HG03039 (cell line): ENCODE results near the gene GLYATL1.
A peak's percentile ranks its signal among the peaks of the same experiment; 100 is the strongest.

ENCODE experiments used
- ATAC-seq: cut with Tn5 transposase; IDR thresholded peaks from one replicate; pipeline ENCODE4 v1.9.1; 2021; ENCODE audit warnings: mild to moderate bottlenecking, moderate library complexity; ENCODE audit not compliant: unreplicated experiment

GLYATL1 gene

DNA sequence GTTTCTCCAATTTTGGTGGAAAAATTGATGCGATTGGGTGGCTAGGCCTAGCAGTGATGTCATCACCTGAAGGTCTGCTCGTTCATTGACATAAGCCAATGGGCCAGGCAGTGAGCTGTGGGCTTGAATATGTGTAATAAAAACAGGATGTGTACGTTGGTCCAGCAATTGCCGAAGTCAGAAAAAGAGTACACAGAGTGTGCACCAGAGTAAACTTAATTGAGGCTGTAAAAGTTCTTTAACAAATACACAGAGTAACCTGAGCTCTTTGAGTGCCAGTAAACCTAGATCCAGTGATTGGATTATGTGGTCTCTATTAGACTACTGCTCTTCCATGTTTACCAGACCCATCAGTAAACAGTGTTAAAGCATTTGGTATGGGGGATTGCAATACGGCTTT is 13.0 kb upstream of the GLYATL1 start:
- no peak for ATAC-seq

DNA sequence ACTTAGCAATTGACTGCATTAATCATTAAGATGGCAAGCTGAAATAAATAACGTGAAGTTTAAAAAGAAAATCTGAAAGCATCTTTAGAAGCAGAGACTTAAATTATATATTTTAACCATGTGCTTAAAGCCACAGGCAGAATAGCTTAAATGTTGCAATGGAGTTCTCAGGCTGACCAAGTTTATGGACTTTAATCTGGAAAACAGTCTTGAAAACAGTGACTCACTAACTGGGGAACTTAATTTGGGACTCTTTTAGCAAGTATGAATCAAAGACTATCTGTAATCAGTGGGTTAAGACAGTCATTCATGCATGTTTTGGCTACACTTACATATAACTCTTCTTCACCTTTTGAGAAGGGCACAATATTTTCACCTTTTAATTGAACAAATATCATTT is 12.6 kb upstream of the GLYATL1 start:
- ATAC-seq = no peak

DNA sequence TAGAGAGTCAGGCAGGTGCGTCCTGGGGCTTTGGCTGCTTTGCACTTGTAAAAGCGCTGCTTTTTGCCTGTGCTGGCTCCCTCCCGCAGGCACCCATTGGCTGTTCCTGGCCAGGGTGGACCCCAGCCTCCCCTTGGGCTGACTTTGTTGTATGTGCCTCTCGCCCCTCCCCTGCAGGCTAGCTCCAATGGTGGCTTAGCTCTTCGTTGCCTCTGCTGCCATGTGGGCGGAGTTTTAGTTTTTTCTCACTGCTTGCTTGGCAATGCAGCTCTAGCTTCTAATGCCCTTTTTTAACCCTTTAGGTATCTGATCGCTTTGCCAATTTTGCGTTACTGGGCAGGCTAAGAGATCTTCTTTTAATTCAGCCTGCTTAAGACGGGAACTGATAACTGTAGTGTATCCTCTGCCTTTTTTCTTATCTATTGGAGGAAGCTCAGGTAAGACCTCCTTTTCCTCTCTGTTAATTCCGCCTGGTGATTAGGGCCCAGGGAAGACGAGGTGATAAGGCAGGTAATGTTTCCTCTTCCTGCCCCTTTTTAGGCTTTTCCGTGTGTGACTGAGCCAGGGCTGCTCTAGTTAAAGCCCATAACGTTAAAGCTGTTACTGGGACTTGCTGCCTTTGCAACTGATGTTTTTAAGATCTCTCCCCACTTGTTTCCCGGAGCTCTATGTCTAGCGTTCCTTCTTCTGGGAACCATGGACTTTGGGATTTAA is 11.7 kb upstream of the GLYATL1 start:
- ATAC-seq = no peak

DNA sequence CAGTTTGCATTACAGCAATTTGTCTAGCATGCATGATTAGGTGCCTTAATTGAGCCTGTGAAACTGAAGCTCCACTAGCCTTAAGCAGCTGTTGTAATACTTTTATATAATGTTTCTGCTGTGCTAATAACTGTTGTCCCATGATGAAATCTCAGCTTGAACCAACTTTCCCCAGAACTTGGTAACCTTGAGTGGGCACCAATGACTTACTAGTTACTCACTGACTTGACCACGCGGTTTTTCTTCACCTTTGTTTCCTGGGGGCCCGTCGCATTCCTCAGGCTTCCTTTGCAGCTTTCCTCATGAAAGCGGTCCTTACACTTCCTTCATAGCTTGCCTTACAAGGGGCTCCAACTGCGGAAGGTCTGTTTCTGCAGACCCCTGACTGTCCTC is 11.2 kb upstream of the GLYATL1 start:
- ATAC-seq = no peak

DNA sequence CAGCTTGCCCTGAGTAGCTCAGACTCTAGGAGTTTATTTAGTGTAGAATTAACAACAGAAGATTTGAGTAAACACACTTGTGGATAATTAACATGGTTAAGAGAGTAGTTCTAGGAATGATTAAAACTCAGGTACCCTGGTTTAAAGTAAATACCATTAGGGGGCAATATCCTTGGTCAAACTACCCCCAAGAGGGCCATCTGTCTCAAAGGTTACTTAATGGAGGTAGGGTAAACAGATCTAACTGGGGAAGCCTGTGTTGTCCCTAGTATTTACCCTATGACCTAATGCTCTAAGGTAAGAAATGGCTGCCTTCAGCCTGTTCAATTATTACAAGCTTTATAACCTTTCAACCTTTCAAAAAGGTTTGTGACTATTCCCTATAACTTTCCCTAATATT is 10.6 kb upstream of the GLYATL1 start:
- no peak for ATAC-seq

DNA sequence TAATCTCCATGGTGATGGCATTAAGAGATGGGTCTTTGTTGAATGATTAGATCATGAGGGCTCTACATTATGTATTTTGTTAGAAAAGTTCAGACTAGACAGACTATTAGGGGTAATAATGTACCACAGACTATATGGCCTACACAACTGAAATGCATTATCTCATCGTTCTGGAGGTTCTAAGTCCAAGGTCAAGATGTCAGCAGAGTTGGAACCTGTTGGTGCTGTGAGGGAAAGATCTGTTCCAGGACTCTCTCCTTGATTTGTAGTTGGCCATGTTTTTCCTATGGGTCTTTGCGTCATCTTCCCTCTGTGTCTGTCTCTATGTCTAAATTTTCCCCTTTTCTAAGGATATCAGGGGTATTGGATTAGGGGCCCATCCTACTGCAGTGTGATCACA is 8.4 kb upstream of the GLYATL1 start:
- no peak for ATAC-seq

DNA sequence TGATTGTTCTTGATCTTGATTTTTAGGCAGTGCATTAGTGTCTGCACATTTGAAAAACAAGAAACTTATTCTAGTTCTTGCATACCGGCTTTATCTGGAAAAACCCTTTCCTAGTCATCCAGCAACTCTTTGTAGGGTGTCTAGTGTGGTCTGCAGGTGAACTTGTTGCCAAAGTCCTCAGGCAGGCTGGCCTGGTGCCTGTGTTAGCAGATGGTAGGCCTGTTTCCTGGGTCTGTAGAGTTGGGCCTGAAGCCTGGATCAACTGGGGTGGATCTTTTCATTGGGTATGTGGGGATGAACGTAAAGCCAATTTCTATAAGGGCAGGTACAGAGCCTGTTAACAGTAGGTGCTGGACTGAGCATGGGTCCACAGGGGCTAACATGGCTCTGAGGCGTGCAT is 5.6 kb upstream of the GLYATL1 start:
- ATAC-seq = no peak

DNA sequence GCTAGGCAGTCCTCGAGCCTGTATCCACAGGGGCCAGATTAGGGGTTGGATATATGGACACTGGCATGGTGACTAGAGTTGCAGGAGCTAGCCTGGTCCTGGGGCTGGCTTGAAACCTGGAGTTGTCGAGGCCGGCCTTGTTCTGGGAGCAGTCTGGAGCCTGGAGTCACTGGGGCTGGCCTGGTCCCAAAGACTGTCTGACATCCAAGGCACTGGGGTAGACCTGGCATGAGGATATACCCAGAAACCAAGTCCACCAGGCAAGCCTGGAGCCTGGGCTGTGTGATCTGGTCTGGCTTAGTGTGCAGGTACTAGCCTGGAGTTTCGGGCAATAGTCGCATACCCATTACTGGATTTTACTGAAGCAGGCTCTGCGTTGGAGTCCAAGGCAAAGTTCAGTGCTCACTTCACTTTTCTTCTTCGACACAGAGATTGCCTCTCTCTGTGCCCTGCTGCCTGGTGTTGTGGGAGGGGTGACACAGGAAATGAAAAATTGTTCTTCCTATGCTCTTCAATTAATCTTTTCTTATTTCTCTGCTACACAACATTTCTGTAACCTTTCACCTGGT is 4.3 kb upstream of the GLYATL1 start:
- ATAC-seq = no peak

DNA sequence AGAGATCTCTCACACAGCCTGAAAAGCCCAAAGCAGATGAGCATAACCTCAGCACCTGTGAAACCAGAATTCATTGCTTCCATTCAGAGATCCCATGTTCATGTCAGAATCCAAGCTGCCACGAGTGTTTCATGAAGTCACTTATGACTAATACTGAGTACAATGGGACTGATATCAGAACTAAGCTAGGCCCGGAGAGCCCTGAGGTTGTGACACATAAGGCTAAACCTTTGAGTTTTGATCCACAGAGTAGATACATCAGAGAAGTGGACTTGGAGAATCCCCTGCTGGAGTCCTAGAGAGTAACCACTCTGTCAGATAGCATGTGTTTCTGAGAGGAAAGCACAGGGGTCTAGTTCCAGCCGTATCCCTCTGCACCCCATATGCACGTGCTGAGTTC is 890 bp upstream of the GLYATL1 start:
- no peak for ATAC-seq

DNA sequence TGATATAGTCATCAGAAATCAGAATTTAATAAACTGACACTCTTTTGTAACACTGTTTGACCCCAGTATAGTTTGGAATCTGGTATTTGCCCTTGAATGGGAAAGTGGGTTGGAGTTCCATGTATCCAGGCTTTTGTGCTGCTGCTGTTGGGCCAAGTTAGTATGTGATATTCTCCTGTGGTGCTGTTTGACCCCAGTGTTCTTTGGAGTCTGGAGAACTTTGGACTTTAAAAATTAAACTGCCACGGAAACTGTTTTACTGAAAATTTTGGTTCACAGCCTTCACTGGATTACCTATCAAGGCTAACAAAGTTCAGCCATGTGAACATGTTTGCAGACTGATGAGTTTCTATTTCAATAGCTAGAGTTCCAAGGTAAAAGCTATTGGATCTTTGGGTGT is 740 bp downstream of the GLYATL1 start:
- ATAC-seq = no peak

DNA sequence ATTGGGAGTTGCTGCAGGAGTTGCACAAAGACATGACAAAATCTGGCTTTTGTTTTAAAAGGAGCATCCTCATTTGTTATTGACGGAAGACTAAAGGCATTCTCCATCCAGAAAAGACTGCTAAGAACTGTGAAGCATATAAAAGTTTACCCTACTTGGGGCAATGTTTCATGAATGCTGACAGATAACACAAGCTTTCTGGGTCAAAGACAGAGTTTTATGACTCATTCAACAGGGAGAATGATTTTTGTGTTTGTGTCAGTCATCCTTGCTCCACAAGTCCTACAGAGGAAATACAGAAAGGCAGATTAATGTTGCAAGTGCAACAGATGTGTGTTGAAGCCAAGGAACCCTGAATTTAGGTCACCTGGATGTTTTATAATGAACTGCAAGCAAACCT is 2.5 kb downstream of the GLYATL1 start:
- no peak for ATAC-seq

DNA sequence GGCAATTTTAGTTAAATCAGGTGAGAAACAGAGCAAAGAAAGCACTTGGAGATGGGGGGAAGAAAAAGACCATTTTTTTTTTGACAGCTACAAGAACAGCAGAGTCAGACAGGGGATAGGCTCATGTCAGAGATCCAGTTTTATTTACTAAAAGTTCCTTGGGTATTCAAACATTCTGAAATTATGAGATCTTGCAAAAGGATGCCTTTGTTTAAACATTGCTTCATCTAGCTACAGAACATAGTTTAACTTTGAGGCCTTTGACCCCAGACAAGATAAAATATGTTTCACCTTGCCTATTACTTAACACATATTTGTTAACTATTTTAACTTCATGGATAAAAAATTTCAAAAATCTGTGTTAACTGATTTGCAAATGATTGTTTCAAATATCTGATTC is 6.4 kb downstream of the GLYATL1 start:
- ATAC-seq = no peak

DNA sequence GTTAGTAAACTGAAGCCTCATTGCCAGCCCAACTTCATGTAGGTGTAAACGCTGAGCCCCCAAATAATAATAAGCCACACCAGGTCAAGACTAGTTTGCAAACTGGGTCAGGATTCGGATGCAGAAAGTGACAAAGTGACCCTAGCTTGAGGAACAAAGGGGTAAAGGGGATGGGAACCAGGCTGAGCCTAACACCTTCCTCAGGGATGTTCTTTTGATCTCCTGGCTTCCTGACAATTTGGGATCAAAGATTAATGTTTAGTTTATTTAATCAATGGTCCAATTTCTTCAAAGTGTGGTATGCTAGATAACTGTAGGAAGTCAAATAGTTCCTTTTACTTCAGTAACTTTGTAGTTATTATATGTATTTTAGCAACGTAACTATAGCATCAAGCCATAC is 9.9 kb downstream of the GLYATL1 start:
- no peak for ATAC-seq

DNA sequence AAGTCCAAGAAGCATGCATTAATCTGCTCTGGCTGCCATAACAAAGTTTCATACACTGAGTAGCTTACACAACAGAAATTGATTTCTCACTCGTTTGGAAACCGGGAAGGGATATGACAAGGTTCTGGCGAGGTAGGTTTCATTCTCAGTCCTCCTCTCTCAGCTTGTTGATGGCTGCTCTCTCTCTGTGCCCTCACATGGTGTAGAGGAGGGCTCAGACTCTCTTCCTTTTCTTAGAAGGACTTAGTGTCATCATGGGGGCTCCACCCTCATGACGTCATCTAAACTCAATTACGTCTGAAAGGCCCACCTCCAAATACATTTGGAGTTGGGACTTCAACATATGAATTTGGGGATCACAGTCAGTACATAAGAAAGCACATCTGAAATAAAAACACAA is 18.6 kb downstream of the GLYATL1 start:
- ATAC-seq = peak; percentile 46

DNA sequence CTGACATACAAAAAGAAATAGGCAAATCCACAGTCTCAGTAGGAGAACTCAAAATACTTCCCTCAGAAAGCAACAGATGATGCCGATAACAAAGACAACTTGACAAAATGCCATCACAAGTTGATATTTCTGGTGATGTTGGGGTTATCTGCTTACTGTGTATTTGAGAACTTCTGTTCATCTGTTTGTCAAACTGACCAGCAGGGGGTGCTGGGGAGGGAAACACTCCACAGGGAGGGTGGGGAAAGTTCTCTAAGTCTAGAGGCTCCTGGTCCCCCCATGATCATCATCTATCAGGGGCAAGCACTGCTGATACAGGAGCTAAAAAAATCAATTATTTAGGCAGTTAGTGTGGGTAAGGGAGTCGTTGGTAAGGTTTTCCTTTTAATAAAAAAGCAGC is 19.2 kb downstream of the GLYATL1 start:
- ATAC-seq = peak; percentile 71

DNA sequence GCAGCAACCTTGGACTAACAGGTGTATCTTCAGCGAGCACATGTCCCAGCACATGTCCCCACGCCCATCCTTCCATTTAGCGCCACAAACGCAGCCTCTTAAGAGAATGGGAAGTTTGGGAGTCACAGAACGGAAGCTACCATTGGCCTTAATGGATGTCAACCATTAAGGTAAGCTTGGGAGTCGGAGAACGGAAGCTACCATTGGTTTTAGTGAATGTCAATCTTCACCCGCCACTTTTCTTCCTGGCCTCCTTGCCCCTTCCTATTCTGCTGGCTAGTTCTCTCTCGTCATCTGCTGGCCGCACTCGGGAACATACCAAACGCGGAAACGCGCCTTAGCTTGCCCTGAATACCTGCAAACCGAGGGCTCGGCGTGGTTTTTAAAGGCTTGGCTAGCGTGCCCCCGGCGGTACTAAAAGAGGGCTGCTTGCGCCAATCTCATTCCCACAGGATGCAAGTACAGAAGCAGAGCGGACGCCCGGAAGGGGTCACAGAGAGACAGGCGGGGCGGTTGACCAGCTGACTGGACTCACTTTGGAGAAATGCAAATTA is 24.3 kb downstream of the GLYATL1 start:
- ATAC-seq = no peak

DNA sequence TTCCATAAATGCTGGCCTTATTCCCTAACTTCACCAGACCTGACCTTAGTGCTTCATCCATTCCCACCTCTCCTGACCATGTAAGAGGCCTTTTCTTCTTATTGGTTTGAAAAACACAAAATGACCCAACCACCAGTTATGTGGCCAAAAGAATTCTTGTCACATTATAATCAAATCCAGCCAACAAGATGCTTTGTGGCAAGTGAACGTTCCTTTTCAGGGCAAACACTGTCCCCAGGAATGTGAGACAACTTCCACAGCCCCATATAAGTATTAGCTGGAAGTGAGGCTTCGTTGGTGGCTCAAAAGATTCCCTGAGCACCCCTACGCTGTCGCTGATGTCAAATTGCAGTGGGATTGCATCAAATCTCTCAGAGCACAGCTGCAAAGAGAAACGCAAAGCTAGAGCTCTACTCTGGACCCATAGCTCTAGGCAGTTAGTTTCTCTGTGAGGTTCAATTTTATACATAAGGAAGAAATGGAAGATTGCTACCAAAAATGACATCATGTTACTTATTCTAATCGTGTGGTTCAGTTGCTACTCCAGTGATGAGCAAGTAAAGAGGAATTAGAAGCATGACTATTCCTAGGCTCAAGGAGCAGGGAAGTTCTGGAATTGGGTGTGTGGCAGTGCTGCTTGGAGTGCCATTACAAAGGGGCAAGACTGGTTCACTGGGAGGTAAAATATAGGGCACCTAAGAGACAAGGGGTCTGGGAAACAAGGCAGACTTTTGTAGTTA is 26.1 kb downstream of the GLYATL1 start:
- ATAC-seq = no peak

DNA sequence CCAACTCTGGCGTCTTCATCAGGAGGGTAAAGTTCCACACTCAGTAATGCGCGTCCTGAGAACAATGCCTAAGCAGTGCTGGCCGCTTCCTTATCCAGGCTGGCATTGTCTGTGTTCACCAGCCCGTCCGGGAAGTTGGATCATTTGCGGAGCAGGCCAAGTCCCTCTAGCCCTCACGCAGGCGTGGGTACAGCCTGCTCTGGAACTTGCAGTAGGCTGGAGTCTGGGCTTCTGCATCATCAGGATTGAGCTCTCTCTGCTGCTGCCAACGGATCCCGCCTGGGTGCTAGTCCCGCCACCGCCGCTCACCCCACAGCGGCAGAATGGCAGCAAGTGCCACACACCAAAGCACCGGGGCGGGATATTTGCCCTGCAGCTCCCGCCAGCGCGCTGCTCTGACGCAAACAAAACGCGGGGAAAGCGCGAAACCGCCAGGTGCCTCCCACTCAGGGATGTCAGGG is 29.0 kb downstream of the GLYATL1 start:
- ATAC-seq = no peak

DNA sequence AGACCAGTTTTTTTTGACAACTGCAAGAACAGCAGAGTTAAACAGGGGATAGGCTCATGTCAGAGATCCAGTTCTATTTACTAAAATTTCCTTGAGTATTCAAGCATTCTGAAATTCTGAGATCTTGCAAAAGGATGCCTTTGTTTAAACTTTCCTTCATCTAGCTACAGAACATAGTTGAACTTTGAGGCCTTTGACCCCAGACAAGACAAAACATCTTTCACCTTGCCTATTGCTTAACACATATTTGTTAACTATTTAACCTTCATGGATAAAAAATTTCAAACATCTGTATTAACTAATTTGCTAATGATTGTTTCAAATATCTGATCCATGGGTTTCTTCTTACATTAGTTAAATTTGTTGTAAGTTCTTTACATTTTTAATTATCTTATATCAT is 38.2 kb downstream of the GLYATL1 start:
- no peak for ATAC-seq

DNA sequence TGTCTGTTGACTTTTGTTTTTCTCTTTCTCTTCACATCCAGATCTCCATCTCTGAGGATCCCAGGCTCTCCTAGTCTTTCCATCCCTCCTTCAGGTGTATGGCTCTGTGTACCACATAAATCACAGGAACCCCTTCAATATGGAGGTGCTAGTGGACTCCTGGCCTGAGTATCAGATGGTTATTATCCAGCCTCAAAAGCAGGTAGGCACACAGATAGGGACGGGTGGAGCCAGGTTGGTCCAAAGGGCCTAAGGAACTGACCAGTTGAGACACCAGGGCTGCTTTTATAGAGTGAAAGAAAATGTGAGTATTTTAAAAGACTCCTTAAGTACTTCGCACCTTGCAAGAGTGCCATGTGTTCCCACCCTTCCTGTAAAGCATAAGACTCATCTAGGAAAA is 39.9 kb downstream of the GLYATL1 start:
- ATAC-seq = no peak

DNA sequence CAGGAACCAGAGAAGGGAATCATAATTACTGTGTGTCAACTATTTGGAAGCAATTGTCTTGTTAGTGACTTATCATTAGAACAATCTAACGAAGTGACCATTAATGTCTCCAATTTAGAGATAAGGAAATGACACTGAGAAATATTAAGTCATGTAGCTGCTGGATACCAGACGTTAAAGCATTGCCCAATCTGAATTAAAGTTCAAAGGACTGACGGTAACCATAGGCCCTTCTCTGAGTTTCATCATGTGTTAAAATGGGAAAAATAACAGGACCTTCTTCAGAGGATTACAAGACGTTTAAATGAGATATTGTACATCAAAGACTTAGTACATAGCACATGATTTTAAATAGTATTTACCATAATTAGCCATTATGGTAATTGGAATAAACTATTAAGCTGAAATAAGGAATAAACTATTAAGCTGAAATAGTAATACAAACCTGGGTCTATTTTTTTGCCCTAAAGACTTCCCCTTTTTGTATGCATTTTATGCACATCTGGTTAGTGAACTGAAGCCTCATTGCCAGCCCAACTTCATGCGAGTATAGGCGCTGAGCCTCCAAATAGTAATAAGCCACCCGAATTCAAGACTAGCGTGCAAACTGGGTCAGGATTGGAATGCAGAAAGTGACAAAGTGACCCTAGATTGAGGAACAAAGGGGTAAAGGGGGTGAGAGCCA is 41.0 kb downstream of the GLYATL1 start:
- no peak for ATAC-seq
